ENCODE measurements around the gene PARD3.
"Not testable (repeated sequence)": the region's sequence is repeated elsewhere in the genome, so short reads cannot be mapped to it uniquely, and the experiment has no call there.

Gene PARD3

GRCh38 chr10:34715511-34716187 is 99.4 kb downstream of the PARD3 start:
- no peak for TF ChIP-seq CTCF (IDR thresholded peaks at IDR 0.05; ENCODE audit: low read depth, low read length, missing control alignments)
- DNase-seq (ENCODE audit: low read depth) = no peak
- no peak overlapping the region for H3K4me3 ChIP-seq (ENCODE audit: low read depth, low read length)

- no peak overlapping the region for H3K4me3 ChIP-seq (ENCODE audit: low read depth, low read length)
- DNase-seq (ENCODE audit: low read depth) = no peak
- TF ChIP-seq CTCF (IDR thresholded peaks at IDR 0.05; ENCODE audit: low read depth, low read length, missing control alignments) = no peak
These were observed 101.2 kb downstream of the PARD3 start for GRCh38 chr10:34713875-34714274.

- H3K4me3 ChIP-seq (ENCODE audit: low read depth, low read length) = no peak overlapping the region
- TF ChIP-seq CTCF (IDR thresholded peaks at IDR 0.05; ENCODE audit: low read depth, low read length, missing control alignments) = no peak
- no peak for DNase-seq (ENCODE audit: low read depth)
These were observed 103.6 kb downstream of the PARD3 start for GRCh38 chr10:34711500-34711899.

- TF ChIP-seq CTCF (IDR thresholded peaks at IDR 0.05; ENCODE audit: low read depth, low read length, missing control alignments) = no peak
- no peak overlapping the region for H3K4me3 ChIP-seq (ENCODE audit: low read depth, low read length)
- no peak for DNase-seq (ENCODE audit: low read depth)
These were observed 104.7 kb downstream of the PARD3 start for GRCh38 chr10:34710391-34710751.

GRCh38 chr10:34709637-34710390 is 105.3 kb downstream of the PARD3 start:
- no peak for DNase-seq (ENCODE audit: low read depth)
- no peak overlapping the region for H3K4me3 ChIP-seq (ENCODE audit: low read depth, low read length)
- TF ChIP-seq CTCF (IDR thresholded peaks at IDR 0.05; ENCODE audit: low read depth, low read length, missing control alignments) = no peak

- DNase-seq (ENCODE audit: low read depth) = no peak
- H3K4me3 ChIP-seq (ENCODE audit: low read depth, low read length) = no peak overlapping the region
- TF ChIP-seq CTCF (IDR thresholded peaks at IDR 0.05; ENCODE audit: low read depth, low read length, missing control alignments) = no peak
These were observed 107.4 kb downstream of the PARD3 start for GRCh38 chr10:34707656-34708055.

- not testable (repeated sequence) for H3K4me3 ChIP-seq (ENCODE audit: low read depth, low read length); DNase-seq (ENCODE audit: low read depth)
These were observed 108.1 kb downstream of the PARD3 start for GRCh38 chr10:34706992-34707391.

All from GM12864 (cell line).